Ascending aorta (tissue), 2 donors: Measurements from ENCODE around the gene SPATA33. TPM values are rescaled to one million over a fixed set of nuclear protein-coding genes. Genes with fewer than 3 reads are reported as not detected.

Source experiments
- DNase-seq, 2 donors: peaks; one replicate each; pipeline ENCODE4 v3.0.0-alpha.2; 2019; ENCODE audit warnings: low spot score in 2 of 2
- H3K27ac ChIP-seq, 2 donors: fragments of 200-600 bp; sonication (generic); one replicate each; pipeline ENCODE4 v1.5.1; 2016 to 2017; ENCODE audit warnings: mild to moderate bottlenecking in 1 of 2
- H3K27me3 ChIP-seq: fragments of 200-600 bp; sonication (generic); one replicate; pipeline ENCODE4 v1.5.1; 2017
- H3K36me3 ChIP-seq, 2 donors: fragments of 200-600 bp; sonication (generic); one replicate each; pipeline ENCODE4 v1.5.1; 2016
- H3K4me1 ChIP-seq, 2 donors: fragments of 200-600 bp; sonication (generic); one replicate each; pipeline ENCODE4 v1.5.1; 2016 to 2017; ENCODE audit warnings: mild to moderate bottlenecking in 1 of 2
- H3K4me3 ChIP-seq, 2 donors: fragments of 200-600 bp; sonication (generic); one replicate each; pipeline ENCODE4 v1.5.1; 2016 to 2017; ENCODE audit warnings: mild to moderate bottlenecking in 1 of 2
- H3K9me3 ChIP-seq, 2 donors: fragments of 200-600 bp; sonication (generic); one replicate each; pipeline ENCODE4 v1.5.1; 2016
- CTCF ChIP-seq, 3 experiments: fragments of 200-600 bp in 2 of 3; fragments of 450-650 bp in 1 of 3; sonication (generic) in 2 of 3; IDR thresholded peaks; one replicate each; pipeline ENCODE4 v1.5.1; 2016 to 2019; ENCODE audit warnings: antibody characterized with exemption in 3 of 3, mild to moderate bottlenecking in 1 of 3, moderate library complexity in 1 of 3
- intact Hi-C: fragments of 100-400 bp; cut with DNase I; formaldehyde crosslinking; loops from one replicate; pipeline ENCODE4 v1.15.1; 2023
- total RNA-seq: library from RNA; depleted of rRNA; stranded (reverse); fragments of >200 nt; gene quantifications from one replicate; pipeline ENCODE4 v1.1.0, GENCODE V29; 2016

SPATA33 gene
- total RNA-seq, 1 donor from 2014 or later: 0.21 TPM

GRCh38 chr16:89716916-89717687 lies 59.5 kb downstream of the SPATA33 start:
- intact Hi-C loops: no loop called here
- no peak for DNase-seq
- peaks cover 0 to 6% of the 10 kb centered on the region in 2 donors for H3K4me1 ChIP-seq
- TF ChIP-seq CTCF (IDR thresholded peaks at IDR 0.05): no peak
- peaks cover 5% of the 10 kb centered on the region for H3K27me3 ChIP-seq
- H3K36me3 ChIP-seq: no peaks in the 10 kb centered on the region
- no peaks in the 10 kb centered on the region for H3K9me3 ChIP-seq
- no peak overlapping the region for H3K4me3 ChIP-seq
- H3K27ac ChIP-seq: no peak overlapping the region

- intact Hi-C loops: no loop called here
- Histone ChIP-seq H3K4me1 (peaks cover 8 to 14% of the 10 kb centered on the region in 2 donors), H3K4me3 (no peak overlapping the region), H3K36me3 (peaks cover 3% of the 10 kb centered on the region in 2 donors), H3K27ac (no peak overlapping the region), H3K9me3 (no peaks in the 10 kb centered on the region), H3K27me3 (no peaks in the 10 kb centered on the region)
- DNase-seq: no peak
- TF ChIP-seq CTCF (IDR thresholded peaks at IDR 0.05): no peak
Observed at GRCh38 chr16:89717688-89718505, 60.3 kb downstream of the SPATA33 start.

Other genes starting within 250 kb of the SPATA33 start
- 124 TPM for gene ANKRD11, start 167.3 kb upstream of the SPATA33 start, total RNA-seq
- 108 TPM for gene SPG7, start 149.4 kb upstream of the SPATA33 start, total RNA-seq
- 8,360 TPM for gene RPL13, start 97.2 kb upstream of the SPATA33 start, total RNA-seq
- gene CPNE7, start 82.1 kb upstream of the SPATA33 start, total RNA-seq: not detected
- gene DPEP1, start 44.2 kb upstream of the SPATA33 start, total RNA-seq: not detected
- 153 TPM for gene CHMP1A, start 128 bp upstream of the SPATA33 start, total RNA-seq
- gene CDK10, start 28.9 kb downstream of the SPATA33 start, total RNA-seq: 141 TPM
- 34.7 TPM for gene SPATA2L, start 43.9 kb downstream of the SPATA33 start, total RNA-seq
- gene VPS9D1, start 63.1 kb downstream of the SPATA33 start, total RNA-seq: 17.2 TPM
- gene ZNF276, start 63.7 kb downstream of the SPATA33 start, total RNA-seq: 30.7 TPM
- gene FANCA, start 158.8 kb downstream of the SPATA33 start, total RNA-seq: 68.1 TPM
- not detected for gene SPIRE2, start 170.6 kb downstream of the SPATA33 start, total RNA-seq
- gene TCF25, start 215.8 kb downstream of the SPATA33 start, total RNA-seq: 237 TPM